PC-3 (cell line): Measurements from ENCODE around the gene PBX3. TPM values are rescaled to one million over a fixed set of nuclear protein-coding genes. Genes with fewer than 3 reads are reported as not detected.

ENCODE experiments used
- ATAC-seq: fragments of 200-7000 bp; cut with Tn5 transposase; 2 replicates; pipeline ENCODE4 v1.9.1; 2020; ENCODE audit warnings: mild to moderate bottlenecking, moderate library complexity
- BruUV-seq: library from RNA; stranded (reverse); fragments of 400-500 nt; replicated peaks from 2 replicates; lab custom pipeline; 2021; lab: Mats Ljungman, UMichigan
- CTCF ChIA-PET: fragments of 300-600 bp; sonication (Branson Sonifier 250); formaldehyde crosslinking; loops from one replicate; lab custom pipeline; 2022; ENCODE audit warnings: antibody characterized with exemption; lab: Charles Lee
- POLR2A ChIA-PET: fragments of 300-600 bp; sonication (Branson Sonifier 250); formaldehyde crosslinking; loops from one replicate; lab custom pipeline; 2022; ENCODE audit warnings: antibody characterized with exemption; ENCODE audit not compliant: unreplicated experiment; lab: Charles Lee
- DNase-seq: peaks from one replicate; pipeline ENCODE4 v3.0.0-alpha.2; 2015
- H2AFZ ChIP-seq: fragments of 300-600 bp; sonication (generic); 2 replicates; pipeline ENCODE4 v1.6.0; 2016; ENCODE audit warnings: antibody characterized with exemption, low read length
- H3F3A ChIP-seq: fragments of 300-600 bp; sonication (generic); one replicate; pipeline ENCODE4 v1.6.0; 2017; ENCODE audit warnings: antibody characterized with exemption, low read length, control low read depth, mild to moderate bottlenecking; ENCODE audit not compliant: unreplicated experiment
- H3K27ac ChIP-seq: fragments of 300-600 bp; sonication (generic); 2 replicates; pipeline ENCODE4 v1.5.1; 2016; ENCODE audit warnings: mild to moderate bottlenecking, low read length
- H3K27me3 ChIP-seq: fragments of 300-600 bp; sonication (generic); 2 replicates; pipeline ENCODE4 v1.6.1; 2016; ENCODE audit warnings: low read length, mixed read lengths
- H3K36me3 ChIP-seq: fragments of 300-600 bp; sonication (generic); 2 replicates; pipeline ENCODE4 v1.6.1; 2016; ENCODE audit warnings: low read depth, mixed run types, low read length, mixed read lengths
- H3K4me1 ChIP-seq: fragments of 300-600 bp; sonication (generic); 2 replicates; pipeline ENCODE4 v1.5.1; 2016; ENCODE audit warnings: low read length; ENCODE audit not compliant: insufficient read depth
- H3K4me2 ChIP-seq: fragments of 300-600 bp; sonication (generic); 2 replicates; pipeline ENCODE4 v1.6.0; 2016; ENCODE audit warnings: low read length
- H3K4me3 ChIP-seq: fragments of 300-600 bp; sonication (generic); 2 replicates; pipeline ENCODE4 v1.5.1; 2016; ENCODE audit warnings: mild to moderate bottlenecking, low read length, mixed read lengths
- H3K79me2 ChIP-seq: fragments of 300-600 bp; sonication (generic); 2 replicates; pipeline ENCODE4 v1.6.1; 2017; ENCODE audit warnings: low read length, mixed read lengths
- H3K9ac ChIP-seq: fragments of 300-600 bp; sonication (generic); 2 replicates; pipeline ENCODE4 v1.6.0; 2016; ENCODE audit warnings: mild to moderate bottlenecking, low read length
- H3K9me2 ChIP-seq: fragments of 300-600 bp; sonication (generic); replicated peaks from 2 replicates; pipeline ENCODE4 v1.6.1; 2016; ENCODE audit warnings: mixed run types, low read length, mixed read lengths
- H3K9me3 ChIP-seq: fragments of 300-600 bp; sonication (generic); 2 replicates; pipeline ENCODE4 v1.6.1; 2016; ENCODE audit warnings: low read length, mixed read lengths
- H4K20me1 ChIP-seq: fragments of 300-600 bp; sonication (generic); 2 replicates; pipeline ENCODE4 v1.6.1; 2016; ENCODE audit warnings: low read length, mixed read lengths
- CTCF ChIP-seq: fragments of 300-600 bp; sonication (generic); conservative IDR thresholded peaks from 2 replicates; pipeline ENCODE4 v1.5.1; 2017; ENCODE audit warnings: antibody characterized with exemption, low read depth, mild to moderate bottlenecking, low read length
- EZH2 ChIP-seq: fragments of 300-600 bp; sonication (generic); IDR thresholded peaks from one replicate; pipeline ENCODE4 v1.6.1; 2017; ENCODE audit warnings: antibody characterized with exemption, mild to moderate bottlenecking, low read length; ENCODE audit not compliant: unreplicated experiment
- EZH2phosphoT487 ChIP-seq: fragments of 300-600 bp; sonication (generic); IDR thresholded peaks from 2 replicates; pipeline ENCODE4 v1.6.1; 2018; ENCODE audit warnings: mild to moderate bottlenecking, antibody characterized with exemption, low read length, borderline replicate concordance
- intact Hi-C: fragments of 100-400 bp; cut with micrococcal nuclease; formaldehyde crosslinking; loops from 2 replicates; pipeline ENCODE4 v1.9.0; 2023
- total RNA-seq: library from RNA; depleted of rRNA; stranded (reverse); fragments of >200 nt; gene quantifications from 2 replicates; pipeline ENCODE4 v1.2.3, GENCODE V29; 2014

Gene PBX3
- total RNA-seq, 1 experiment from 2014 or later: 35.5 TPM

GRCh38 chr9:125816321-125816720 is 69.1 kb downstream of the PBX3 start:
- H3K4me3 ChIP-seq: no peak overlapping the region
- no peak overlapping the region for H3K27ac ChIP-seq
- no peak overlapping the region for H2AFZ ChIP-seq
- no peak overlapping the region for H3K4me2 ChIP-seq
- no peaks in the 10 kb centered on the region for H3F3A ChIP-seq
- H3K79me2 ChIP-seq: no peaks in the 10 kb centered on the region
- DNase-seq (no peak), ATAC-seq (no peak)
- BruUV-seq: no TSS peak
- no peaks in the 10 kb centered on the region for H3K9me2 ChIP-seq
- H3K4me1 ChIP-seq: peaks cover 10% of the 10 kb centered on the region; the same call in 1 of the 2 replicates
- H3K9ac ChIP-seq: no peak overlapping the region
- ChIA-PET POLR2A (no interaction called here), CTCF (no interaction called here)
- intact Hi-C loops: no loop called here
- no peaks in the 10 kb centered on the region for H3K9me3 ChIP-seq
- no peaks in the 10 kb centered on the region for H4K20me1 ChIP-seq
- H3K27me3 ChIP-seq: no peaks in the 10 kb centered on the region
- TF ChIP-seq CTCF: no peak
- no peak for TF ChIP-seq EZH2phosphoT487
- TF ChIP-seq EZH2: no peak
- H3K36me3 ChIP-seq: no peaks in the 10 kb centered on the region

GRCh38 chr9:125820100-125820804 is 73.1 kb downstream of the PBX3 start:
- Histone ChIP-seq H3K79me2 (no peaks in the 10 kb centered on the region), H3K36me3 (no peaks in the 10 kb centered on the region), H3F3A (no peaks in the 10 kb centered on the region), H3K9me3 (no peaks in the 10 kb centered on the region), H3K9ac (no peak overlapping the region), H3K4me2 (no peak overlapping the region), H4K20me1 (no peaks in the 10 kb centered on the region), H3K9me2 (no peaks in the 10 kb centered on the region), H3K27ac (no peak overlapping the region), H3K27me3 (no peaks in the 10 kb centered on the region), H3K4me3 (no peak overlapping the region), H3K4me1 (peaks cover 7% of the 10 kb centered on the region; the same call in 1 of the 2 replicates), H2AFZ (no peak overlapping the region)
- TF ChIP-seq EZH2phosphoT487 (no peak), CTCF (no peak), EZH2 (no peak)
- CTCF ChIA-PET: no interaction called here
- POLR2A ChIA-PET: interaction anchor here (0.6 kb wide), 1 partner anchor 28 kb away, joined by 3 read pairs; no protein-coding TSS in a partner anchor
- BruUV-seq: no TSS peak
- intact Hi-C loops: no loop called here
- DNase-seq: no peak
- ATAC-seq: no peak

- Histone ChIP-seq H3K9me2 (no peaks in the 10 kb centered on the region), H3K9me3 (no peaks in the 10 kb centered on the region), H3K4me2 (no peak overlapping the region), H2AFZ (no peak overlapping the region), H3K27me3 (no peaks in the 10 kb centered on the region), H3K27ac (no peak overlapping the region), H3K9ac (no peak overlapping the region), H3K4me3 (no peak overlapping the region), H3K79me2 (no peaks in the 10 kb centered on the region), H3K36me3 (no peaks in the 10 kb centered on the region), H4K20me1 (no peaks in the 10 kb centered on the region), H3F3A (no peaks in the 10 kb centered on the region), H3K4me1 (no peaks in the 10 kb centered on the region)
- intact Hi-C loops: no loop called here
- ATAC-seq (no peak), DNase-seq (no peak)
- ChIA-PET POLR2A (interaction anchor here (0.6 kb wide), 1 partner anchor 28 kb away, joined by 3 read pairs; no protein-coding TSS in a partner anchor), CTCF (no interaction called here)
- no peak for TF ChIP-seq EZH2phosphoT487
- TF ChIP-seq CTCF: no peak
- no peak for TF ChIP-seq EZH2
- BruUV-seq: no TSS peak
These were observed 73.9 kb downstream of the PBX3 start for GRCh38 chr9:125821078-125821477.
